LNCAP (cell line): ENCODE results near the gene ANGPTL8.

Experiments
- TF ChIP-seq, protein P1 (sequence below): fragments of 450-650 bp; IDR thresholded peaks from 2 replicates; pipeline ENCODE4 v1.5.1; 2017; ENCODE audit warnings: mild to moderate bottlenecking

ANGPTL8 gene

DNA sequence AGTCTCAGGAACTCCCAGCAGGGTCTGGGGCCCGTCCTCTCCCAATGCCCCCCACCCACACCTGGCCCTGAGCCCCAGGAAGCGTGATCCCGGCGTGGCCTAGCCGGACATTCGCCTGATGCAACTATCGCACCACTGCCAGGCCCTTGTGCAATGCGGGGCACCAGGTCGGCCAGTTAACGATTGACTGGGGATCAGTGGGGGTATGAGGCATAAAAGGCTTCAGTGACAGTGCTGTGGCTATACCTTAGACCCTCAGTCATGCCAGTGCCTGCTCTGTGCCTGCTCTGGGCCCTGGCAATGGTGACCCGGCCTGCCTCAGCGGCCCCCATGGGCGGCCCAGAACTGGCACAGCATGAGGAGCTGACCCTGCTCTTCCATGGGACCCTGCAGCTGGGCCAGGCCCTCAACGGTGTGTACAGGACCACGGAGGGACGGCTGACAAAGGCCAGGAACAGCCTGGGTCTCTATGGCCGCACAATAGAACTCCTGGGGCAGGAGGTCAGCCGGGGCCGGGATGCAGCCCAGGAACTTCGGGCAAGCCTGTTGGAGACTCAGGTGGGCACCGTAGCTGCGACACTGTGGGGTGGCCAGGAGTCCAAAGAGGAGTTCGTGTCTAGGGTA, at the start of gene ANGPTL8:
Gene ANGPTL8, plus strand, starts transcription at position 243 of the 624 bp plus-strand sequence. Its CDS starts 19 bp downstream, at position 262.
- TF ChIP-seq, protein P1, sequence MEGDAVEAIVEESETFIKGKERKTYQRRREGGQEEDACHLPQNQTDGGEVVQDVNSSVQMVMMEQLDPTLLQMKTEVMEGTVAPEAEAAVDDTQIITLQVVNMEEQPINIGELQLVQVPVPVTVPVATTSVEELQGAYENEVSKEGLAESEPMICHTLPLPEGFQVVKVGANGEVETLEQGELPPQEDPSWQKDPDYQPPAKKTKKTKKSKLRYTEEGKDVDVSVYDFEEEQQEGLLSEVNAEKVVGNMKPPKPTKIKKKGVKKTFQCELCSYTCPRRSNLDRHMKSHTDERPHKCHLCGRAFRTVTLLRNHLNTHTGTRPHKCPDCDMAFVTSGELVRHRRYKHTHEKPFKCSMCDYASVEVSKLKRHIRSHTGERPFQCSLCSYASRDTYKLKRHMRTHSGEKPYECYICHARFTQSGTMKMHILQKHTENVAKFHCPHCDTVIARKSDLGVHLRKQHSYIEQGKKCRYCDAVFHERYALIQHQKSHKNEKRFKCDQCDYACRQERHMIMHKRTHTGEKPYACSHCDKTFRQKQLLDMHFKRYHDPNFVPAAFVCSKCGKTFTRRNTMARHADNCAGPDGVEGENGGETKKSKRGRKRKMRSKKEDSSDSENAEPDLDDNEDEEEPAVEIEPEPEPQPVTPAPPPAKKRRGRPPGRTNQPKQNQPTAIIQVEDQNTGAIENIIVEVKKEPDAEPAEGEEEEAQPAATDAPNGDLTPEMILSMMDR, result no peak

GRCh38 chr19:11190501-11190900, 48.9 kb upstream of the ANGPTL8 start:
- TF ChIP-seq, protein P1, result no peak

DNA sequence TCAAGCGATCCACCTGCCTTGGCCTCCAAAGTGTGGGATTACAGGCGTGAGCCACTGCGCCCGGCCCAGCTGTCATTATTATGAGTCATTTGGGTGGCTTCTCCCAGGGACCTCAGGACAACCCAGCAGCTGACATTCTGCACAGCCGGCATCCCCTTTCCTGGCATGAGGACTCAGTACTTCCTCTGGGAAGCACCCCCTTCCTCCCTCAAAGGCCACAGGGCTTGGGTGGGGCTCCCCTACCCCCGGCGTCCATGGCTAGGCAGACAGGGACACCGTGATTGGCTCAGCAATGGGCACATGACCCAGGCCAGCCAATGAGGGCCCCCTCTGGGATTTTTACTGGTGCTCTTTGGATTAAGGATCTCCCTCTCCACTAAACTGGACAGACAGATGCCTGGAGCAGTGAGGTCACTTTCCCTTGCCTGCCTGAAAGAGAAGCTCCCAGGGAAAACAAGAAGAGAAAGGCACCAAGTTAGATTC, 48.1 kb upstream of the ANGPTL8 start:
- TF ChIP-seq, protein P1, result no peak

DNA sequence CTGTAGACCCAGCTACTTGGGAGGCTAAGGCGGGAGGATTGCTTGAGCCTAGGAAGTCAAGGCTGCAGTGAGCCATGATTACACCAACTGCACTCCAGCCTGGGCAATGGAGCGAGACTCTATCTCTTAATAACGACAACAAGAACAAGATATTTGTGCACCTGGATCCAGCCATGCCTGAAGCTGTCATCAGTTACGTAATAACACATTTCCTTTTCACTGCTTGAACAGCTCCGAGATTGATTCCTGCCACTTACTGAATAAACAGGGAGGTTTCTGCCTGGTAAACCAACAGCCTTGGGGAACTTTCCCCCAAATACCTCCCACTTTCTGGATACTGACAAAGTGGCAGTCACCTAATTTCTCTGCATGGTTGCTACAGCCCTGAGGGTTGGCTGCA, 47.5 kb upstream of the ANGPTL8 start:
- TF ChIP-seq, protein P1, result no peak

DNA sequence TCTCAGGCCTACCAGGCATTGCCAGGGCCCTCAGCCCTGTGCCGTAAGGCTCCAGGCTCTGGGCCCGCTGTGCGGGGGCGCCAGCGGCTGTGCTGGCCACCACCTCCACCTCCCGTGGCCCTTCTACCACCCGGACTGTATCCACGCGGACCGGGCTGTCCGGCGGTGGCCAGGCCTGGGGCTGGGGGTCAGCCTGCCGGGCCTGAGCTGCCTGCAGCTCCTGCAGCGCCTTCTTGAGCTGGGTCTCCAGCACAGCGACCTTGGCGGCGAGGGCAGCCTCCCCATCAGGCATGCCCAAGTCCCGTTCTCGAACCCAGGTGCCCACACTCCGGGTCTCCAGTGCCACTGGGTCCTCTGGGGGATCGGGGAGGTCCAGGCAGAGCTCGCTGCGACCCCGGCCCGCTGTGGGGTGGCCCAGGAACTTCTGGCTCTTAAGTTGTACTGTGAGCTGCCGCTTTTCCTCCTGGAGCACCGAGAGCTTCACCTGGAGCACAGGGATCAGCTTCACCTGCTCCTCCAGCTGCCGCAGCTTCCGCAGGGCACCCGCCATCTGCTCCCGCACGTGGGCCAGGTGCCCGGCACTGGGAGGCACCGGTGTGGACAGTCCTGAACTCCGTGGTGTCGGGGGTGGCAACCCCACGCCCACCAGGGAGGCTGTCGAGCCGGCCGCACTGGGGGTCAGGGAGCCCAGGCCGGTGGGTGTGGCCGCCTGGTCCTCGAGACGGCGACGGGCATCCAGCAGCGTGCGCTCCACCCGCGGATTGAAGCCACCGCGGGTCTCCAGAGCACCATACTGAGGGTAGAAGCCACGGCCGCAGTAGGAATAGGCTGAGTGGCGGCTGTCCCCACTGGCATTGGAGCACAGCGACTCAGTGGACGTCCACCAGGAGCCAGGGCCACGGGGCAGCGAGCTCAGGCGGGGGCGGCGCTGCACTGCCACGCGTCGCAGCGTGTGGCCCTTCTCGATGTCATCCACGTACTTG, 46.2 kb upstream of the ANGPTL8 start:
- TF ChIP-seq, protein P1, result no peak

DNA sequence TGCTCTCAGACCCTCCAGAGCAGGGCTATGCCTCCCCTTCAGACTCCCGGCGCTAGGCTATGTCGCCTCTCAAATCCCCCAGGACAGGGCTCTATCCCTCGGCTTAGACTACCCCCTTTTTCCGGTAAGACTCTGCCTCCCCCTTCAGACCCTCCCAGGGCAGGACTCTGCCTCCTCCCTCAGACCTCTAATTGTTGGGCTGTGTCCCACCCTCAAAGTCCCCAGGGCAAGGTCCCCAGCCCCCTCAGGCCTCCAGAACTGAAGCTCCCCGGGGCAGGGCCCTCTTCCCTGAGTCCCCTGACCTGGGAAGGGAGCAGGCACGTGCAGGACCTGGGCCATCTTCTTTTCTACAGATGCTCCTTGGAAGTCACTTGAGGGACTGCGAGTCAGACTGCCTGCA, 45.2 kb upstream of the ANGPTL8 start:
- TF ChIP-seq, protein P1, result no peak

DNA sequence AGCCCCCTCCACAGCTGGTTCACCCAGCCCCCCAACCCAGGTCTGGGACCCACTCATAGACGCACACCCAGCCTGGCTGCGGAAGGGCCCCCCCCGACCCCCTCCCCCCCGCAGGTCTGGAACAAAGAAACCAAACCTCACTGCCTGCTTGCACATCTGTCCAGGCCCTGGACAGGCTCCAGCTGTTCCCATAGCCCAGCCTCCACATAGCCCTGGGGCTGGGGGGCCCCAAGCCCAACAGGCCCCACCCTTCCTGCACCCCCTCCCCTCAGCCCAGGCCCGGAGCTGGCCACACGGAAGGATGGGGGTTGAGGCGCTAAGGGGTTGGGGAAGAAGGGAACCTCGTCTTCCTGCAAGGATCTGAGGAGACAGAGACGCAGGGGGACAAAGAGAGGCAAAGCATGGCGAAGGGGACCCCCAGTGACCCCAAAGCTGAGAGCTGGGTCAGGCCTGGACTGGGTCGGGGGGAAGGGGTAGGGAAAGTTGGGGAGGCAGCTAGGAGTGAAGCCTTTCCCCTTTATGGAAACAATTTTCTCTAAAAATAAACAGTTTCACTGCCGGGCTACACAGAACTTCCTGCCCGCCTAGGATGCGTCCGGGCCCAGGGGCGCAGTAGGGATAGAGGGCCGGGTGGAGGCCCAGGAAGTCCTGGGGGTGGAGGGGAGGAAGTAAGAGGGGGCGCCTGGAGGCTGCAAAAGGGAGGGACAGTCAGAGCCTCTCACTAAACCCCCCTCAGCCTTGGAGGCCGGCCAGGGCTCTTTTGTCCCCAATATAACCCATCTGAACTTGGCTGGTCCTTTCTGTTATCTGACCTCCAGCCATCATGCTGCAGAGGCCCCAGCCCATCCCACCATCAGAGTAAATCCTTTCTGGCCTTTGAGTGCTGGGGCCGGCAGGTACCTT, 44.5 kb upstream of the ANGPTL8 start:
- TF ChIP-seq, protein P1, result no peak
